OCI-LY7 (cell line): ENCODE results near the gene SLC12A8. TPM values are rescaled to one million over a fixed set of nuclear protein-coding genes. Genes with fewer than 3 reads are reported as not detected.

Source experiments
- BruUV-seq: library from RNA; stranded (reverse); fragments of 400-500 nt; replicated peaks from 2 replicates; lab custom pipeline; 2021; lab: Mats Ljungman, UMichigan
- CTCF ChIA-PET: fragments of 300-600 bp; sonication (Branson Sonifier 250); formaldehyde crosslinking; loops from one replicate; lab custom pipeline; 2022; ENCODE audit warnings: antibody characterized with exemption; ENCODE audit not compliant: unreplicated experiment; lab: Charles Lee
- POLR2A ChIA-PET: fragments of 300-600 bp; sonication (Branson Sonifier 250); formaldehyde crosslinking; loops from one replicate; lab custom pipeline; 2022; ENCODE audit warnings: antibody characterized with exemption; lab: Charles Lee
- DNase-seq: peaks from one replicate; pipeline ENCODE4 v3.0.0-alpha.2; 2015; ENCODE audit warnings: low spot score
- H2AFZ ChIP-seq: fragments of 200-600 bp; sonication (generic), shearing (Covaris generic); 2 replicates; pipeline ENCODE4 v1.6.1; 2014; ENCODE audit warnings: mild to moderate bottlenecking, antibody characterized with exemption, low read length, moderate library complexity
- H3K27ac ChIP-seq: fragments of 200-600 bp; sonication (generic); 2 replicates; pipeline ENCODE4 v1.5.1; 2014; ENCODE audit warnings: mixed run types, low read depth, mild to moderate bottlenecking, moderate library complexity, low read length, inconsistent platforms; ENCODE audit not compliant: poor library complexity, severe bottlenecking
- H3K36me3 ChIP-seq: fragments of 200-600 bp; sonication (generic); 2 replicates; pipeline ENCODE4 v1.6.1; 2014; ENCODE audit warnings: mild to moderate bottlenecking, antibody characterized with exemption, low read length, moderate library complexity, mixed read lengths; ENCODE audit not compliant: insufficient read depth
- H3K4me1 ChIP-seq: fragments of 200-600 bp; sonication (generic); 2 replicates; pipeline ENCODE4 v1.5.1; 2014; ENCODE audit warnings: mild to moderate bottlenecking, low read length; ENCODE audit not compliant: insufficient read depth, poor library complexity, severe bottlenecking
- H3K4me2 ChIP-seq: fragments of 200-600 bp; sonication (generic); 2 replicates; pipeline ENCODE4 v1.6.1; 2014; ENCODE audit warnings: mild to moderate bottlenecking, low read length
- H3K4me3 ChIP-seq: fragments of 200-600 bp; sonication (generic); 2 replicates; pipeline ENCODE4 v1.5.1; 2014; ENCODE audit warnings: mild to moderate bottlenecking, low read depth, low read length; ENCODE audit not compliant: poor library complexity, severe bottlenecking
- H3K79me2 ChIP-seq: fragments of 200-600 bp; sonication (generic); 2 replicates; pipeline ENCODE4 v1.6.1; 2016; ENCODE audit warnings: low read depth, mild to moderate bottlenecking, low read length, moderate library complexity, mixed read lengths; ENCODE audit not compliant: insufficient read depth
- H3K9me2 ChIP-seq: fragments of 200-600 bp; sonication (generic); 2 replicates; pipeline ENCODE4 v1.6.1; 2016; ENCODE audit warnings: mild to moderate bottlenecking, low read length, mixed read lengths; ENCODE audit not compliant: insufficient read depth
- H3K9me3 ChIP-seq: fragments of 200-600 bp; sonication (generic); 2 replicates; pipeline ENCODE4 v1.6.1; 2014; ENCODE audit warnings: mild to moderate bottlenecking, mixed run types, low read length, mixed read lengths
- H4K20me1 ChIP-seq: fragments of 200-600 bp; sonication (generic); 2 replicates; pipeline ENCODE4 v1.6.1; 2014; ENCODE audit warnings: mild to moderate bottlenecking, antibody characterized with exemption, low read length, moderate library complexity, mixed read lengths; ENCODE audit not compliant: insufficient read depth
- CTCF ChIP-seq: fragments of 200-600 bp; sonication (generic); conservative IDR thresholded peaks from 2 replicates; pipeline ENCODE4 v1.5.1; 2014; ENCODE audit warnings: mild to moderate bottlenecking, antibody characterized with exemption, low read length, moderate library complexity, mixed read lengths
- EZH2phosphoT487 ChIP-seq: fragments of 200-600 bp; sonication (generic); IDR thresholded peaks from 2 replicates; pipeline ENCODE4 v1.6.1; 2018; ENCODE audit warnings: low read depth, borderline replicate concordance, mild to moderate bottlenecking, mixed run types, antibody characterized with exemption, low read length, moderate library complexity, mixed read lengths
- intact Hi-C: fragments of 100-400 bp; cut with micrococcal nuclease; formaldehyde crosslinking; loops from one replicate; pipeline ENCODE4 v1.10.0; 2022; ENCODE audit not compliant: unreplicated experiment
- total RNA-seq, 2 experiments: library from RNA; depleted of rRNA in 1 of 2; stranded (reverse); fragments of >200 nt in 1 of 2; shearing (Covaris generic) in 1 of 2; gene quantifications; 2 replicates each; pipeline ENCODE4 v1.2.3, GENCODE V29; 2014 to 2022

SLC12A8 gene
- total RNA-seq, 2 experiments from 2014 or later: 0.84 to 1.0 TPM

GRCh38 chr3:125116311-125117080 is 96.1 kb downstream of the SLC12A8 start:
- no peaks in the 10 kb centered on the region for H3K36me3 ChIP-seq
- ChIA-PET POLR2A (interaction anchor here (0.7 kb wide), 1 partner anchor 1853 kb away, joined by 3 read pairs; no protein-coding TSS in a partner anchor), CTCF (no interaction called here)
- no peaks in the 10 kb centered on the region for H4K20me1 ChIP-seq
- no peak overlapping the region for H3K27ac ChIP-seq
- H3K4me1 ChIP-seq: no peaks in the 10 kb centered on the region
- intact Hi-C loops: no loop called here
- no peak overlapping the region for H2AFZ ChIP-seq
- DNase-seq: no peak
- BruUV-seq: no TSS peak
- TF ChIP-seq EZH2phosphoT487 (no peak), CTCF (no peak)
- no peak overlapping the region for H3K4me2 ChIP-seq
- no peaks in the 10 kb centered on the region for H3K9me2 ChIP-seq
- no peaks in the 10 kb centered on the region for H3K79me2 ChIP-seq
- H3K9me3 ChIP-seq: no peaks in the 10 kb centered on the region
- H3K4me3 ChIP-seq: no peak overlapping the region

GRCh38 chr3:125115640-125116039 is 96.9 kb downstream of the SLC12A8 start:
- no peaks in the 10 kb centered on the region for H3K9me2 ChIP-seq
- DNase-seq: no peak
- H3K9me3 ChIP-seq: no peaks in the 10 kb centered on the region
- intact Hi-C loops: no loop called here
- H2AFZ ChIP-seq: no peak overlapping the region
- POLR2A ChIA-PET: no interaction called here
- no TSS peak for BruUV-seq
- TF ChIP-seq CTCF (no peak), EZH2phosphoT487 (no peak)
- H3K79me2 ChIP-seq: no peaks in the 10 kb centered on the region
- H3K36me3 ChIP-seq: no peaks in the 10 kb centered on the region
- H3K27ac ChIP-seq: no peak overlapping the region
- H4K20me1 ChIP-seq: no peaks in the 10 kb centered on the region
- H3K4me2 ChIP-seq: no peak overlapping the region
- H3K4me3 ChIP-seq: no peak overlapping the region
- no peaks in the 10 kb centered on the region for H3K4me1 ChIP-seq
- CTCF ChIA-PET: no interaction called here

GRCh38 chr3:125112981-125113380 is 99.6 kb downstream of the SLC12A8 start:
- H3K4me2 ChIP-seq: no peak overlapping the region
- intact Hi-C loops: no loop called here
- no peaks in the 10 kb centered on the region for H3K9me2 ChIP-seq
- no peak overlapping the region for H2AFZ ChIP-seq
- no peak for DNase-seq
- H3K79me2 ChIP-seq: no peaks in the 10 kb centered on the region
- ChIA-PET CTCF (no interaction called here), POLR2A (interaction anchor here (1.0 kb wide), 1 partner anchor 9 kb away, joined by 3 read pairs; no protein-coding TSS in a partner anchor)
- no peaks in the 10 kb centered on the region for H3K9me3 ChIP-seq
- no peak overlapping the region for H3K4me3 ChIP-seq
- H3K4me1 ChIP-seq: peaks cover 6% of the 10 kb centered on the region
- no TSS peak for BruUV-seq
- H3K36me3 ChIP-seq: no peaks in the 10 kb centered on the region
- no peaks in the 10 kb centered on the region for H4K20me1 ChIP-seq
- TF ChIP-seq CTCF (no peak), EZH2phosphoT487 (no peak)
- H3K27ac ChIP-seq: no peak overlapping the region
